HG02610 (cell line): ENCODE data around the gene RAD51B.
"Not testable (repeated sequence)": the region's sequence is repeated elsewhere in the genome, so short reads cannot be mapped to it uniquely, and the experiment has no call there.

Source experiments
- ATAC-seq: cut with Tn5 transposase; IDR thresholded peaks from one replicate; pipeline ENCODE4 v1.9.1; 2021; ENCODE audit warnings: mild to moderate bottlenecking, moderate library complexity; ENCODE audit not compliant: unreplicated experiment

The RAD51B gene

DNA sequence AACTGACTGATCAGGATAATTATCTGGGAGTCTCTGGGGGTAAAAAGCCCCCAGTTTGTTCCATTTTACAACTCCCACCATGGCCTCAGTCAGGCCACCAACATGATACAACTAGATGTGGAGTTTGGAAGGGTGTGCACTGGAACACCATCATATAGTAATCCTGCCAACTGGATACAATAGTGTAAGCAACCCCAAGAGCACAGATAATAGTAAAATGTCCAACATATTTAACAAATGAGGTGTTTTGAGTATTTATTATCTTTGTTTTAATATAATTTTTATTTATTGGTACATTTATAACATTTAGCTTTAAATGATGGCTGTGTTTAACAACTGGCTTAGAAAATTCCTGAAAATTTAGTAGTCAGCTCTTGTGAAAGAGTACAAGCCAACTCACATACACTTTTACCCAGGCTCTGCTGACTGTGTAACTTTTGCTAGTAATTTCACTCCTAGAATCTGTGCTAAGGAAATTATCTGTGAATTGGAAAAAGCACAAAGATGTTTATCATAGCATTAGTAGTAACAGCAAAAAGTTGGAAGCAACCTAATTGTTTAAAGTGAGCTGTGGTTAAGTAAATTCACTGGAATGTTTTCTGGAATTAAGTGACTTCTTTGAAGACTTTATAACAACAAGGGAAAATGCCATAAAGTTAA is 196.8 kb downstream of the RAD51B start:
- ATAC-seq: no peak

DNA sequence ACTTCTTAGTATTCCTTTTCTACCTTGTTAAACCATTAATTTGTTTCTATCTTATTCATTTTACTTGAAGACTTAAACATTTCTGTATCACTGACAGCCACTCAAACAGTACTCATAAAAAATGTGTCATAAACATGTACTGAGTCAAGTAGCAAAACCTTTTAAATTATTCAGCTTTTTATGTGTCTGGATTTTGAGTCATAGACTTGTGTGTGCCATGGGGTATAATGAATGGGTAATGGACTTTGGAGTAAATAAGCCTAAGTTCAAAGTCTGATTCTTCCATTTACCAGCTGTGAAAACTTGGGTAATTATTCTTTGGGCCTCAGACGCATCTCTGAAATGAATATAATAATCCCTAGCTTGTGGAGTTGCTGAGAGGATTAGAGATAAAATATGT is 199.0 kb downstream of the RAD51B start:
- ATAC-seq: no peak

DNA sequence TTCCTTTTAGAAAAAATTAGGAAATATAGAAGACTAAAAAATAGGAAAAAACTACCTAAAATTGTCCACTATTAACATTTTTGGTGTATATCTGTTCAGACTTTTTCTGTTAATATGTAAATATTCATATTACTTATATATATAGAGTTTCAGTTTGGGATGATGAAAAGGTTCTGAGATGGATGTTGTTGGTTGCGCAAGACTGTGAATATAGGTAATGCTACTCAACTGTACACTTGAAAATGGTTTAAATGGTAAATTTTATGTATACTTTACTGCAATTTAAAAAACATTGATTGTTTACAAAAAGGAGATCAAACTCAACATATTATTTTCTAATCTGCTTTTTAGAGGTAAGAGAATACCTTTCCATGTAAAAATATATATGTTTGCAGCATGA is 200.9 kb downstream of the RAD51B start:
- no peak for ATAC-seq

DNA sequence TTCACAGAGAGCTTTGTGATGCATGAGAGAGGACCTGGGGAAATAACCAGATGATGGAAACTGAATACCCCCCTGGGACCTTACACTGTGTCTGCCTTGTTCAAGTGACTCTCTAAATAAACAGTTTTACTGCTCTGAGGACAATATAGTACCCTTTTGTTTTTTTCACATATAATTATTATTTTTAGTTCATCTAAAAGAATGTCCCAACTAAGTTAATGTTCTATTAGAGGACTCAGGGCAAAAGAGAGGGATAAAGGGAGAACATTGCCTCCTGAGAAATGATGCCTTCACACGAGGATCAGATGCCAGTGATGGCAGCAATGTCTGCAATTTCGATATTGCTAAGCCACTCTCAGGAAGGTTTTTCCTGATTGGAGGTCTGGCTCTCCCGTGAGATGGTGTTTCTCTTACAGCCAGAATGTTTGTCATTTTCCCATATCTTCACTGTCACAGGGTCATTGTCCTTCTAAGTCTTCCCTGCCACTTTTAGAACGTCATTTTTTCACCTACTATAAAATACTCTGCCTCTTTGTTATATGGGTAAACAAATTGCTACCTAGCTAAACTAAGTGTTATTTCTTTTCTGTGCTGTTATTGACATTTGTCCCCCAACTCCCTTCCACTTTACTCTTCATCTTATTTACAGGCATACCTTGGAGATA is 201.6 kb downstream of the RAD51B start:
- ATAC-seq: peak; percentile 80

DNA sequence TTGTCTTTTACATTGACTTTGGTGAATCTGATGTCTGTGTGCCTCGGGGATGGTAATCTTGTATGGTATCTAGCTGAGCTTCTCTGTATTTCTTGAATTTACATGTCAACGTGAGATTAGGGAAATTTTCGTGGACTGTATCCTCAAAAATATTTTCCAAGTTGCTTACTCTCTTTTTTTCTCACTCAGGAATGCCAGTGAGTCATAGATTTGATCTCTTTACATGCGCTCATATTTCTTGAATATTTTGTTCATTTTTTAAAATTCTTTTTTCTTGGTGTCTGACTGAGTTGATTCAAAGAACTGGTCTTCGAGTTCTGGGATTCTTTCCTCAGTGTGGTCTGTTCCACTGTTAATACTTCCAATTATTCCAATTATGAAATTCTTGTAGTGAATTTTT is 207.7 kb downstream of the RAD51B start:
- ATAC-seq: no peak

DNA sequence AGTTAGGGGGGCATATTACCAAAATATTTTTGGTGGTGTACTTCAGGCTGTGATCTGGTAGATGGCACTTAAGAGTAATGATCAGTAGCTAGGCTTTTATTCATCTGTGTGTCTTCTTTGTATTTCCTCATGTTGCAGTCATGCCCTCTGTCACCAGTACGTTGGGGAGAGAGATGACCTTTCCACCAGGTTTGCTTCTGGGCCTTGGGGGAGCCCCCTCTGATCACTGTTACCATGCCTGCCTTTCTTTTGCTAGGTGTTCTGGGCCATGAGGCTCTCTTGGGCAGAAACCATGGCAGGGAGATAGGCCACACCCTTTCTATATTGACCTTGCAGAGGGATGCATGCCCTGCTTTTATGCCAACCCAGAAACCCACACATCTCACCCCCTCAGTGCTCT is 208.5 kb downstream of the RAD51B start:
- ATAC-seq: no peak

DNA sequence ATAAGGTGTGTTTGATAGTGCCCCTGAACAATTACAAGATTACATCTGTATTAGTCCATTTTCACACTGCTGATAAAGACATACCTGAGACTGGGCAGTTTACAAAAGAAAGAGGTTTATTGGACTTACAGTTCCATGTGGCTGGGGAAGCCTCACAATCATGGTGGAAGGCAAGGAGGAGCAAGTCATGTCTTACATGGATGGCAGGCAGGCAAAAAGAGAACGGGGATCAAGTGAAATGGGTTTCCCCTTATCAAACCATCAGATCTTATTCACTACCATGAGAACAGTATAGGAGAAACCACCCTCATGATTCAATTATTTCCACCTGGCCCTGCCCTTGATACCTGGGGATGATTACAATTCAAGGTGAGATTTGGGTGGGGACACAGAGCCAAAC is 211.4 kb downstream of the RAD51B start:
- not testable (repeated sequence) for ATAC-seq

DNA sequence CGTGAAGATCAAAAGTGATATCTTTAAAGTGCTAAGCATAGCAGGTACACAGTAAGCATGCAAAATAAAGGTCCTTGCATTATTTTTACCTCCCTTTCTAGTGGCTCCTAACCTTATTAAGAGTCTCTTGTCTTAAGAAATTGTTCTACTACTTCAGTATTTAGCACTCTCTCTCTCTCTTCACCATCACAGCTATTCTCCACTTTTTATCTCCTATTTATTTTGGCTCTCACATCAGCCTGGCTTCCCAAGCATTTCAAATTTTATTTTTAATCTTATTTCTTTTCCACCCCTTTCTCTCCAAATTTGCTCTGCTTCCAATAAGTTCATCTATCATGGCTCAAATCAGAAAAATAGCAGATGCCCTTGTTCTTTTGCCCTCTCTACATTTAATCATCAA is 212.6 kb downstream of the RAD51B start:
- ATAC-seq: no peak

DNA sequence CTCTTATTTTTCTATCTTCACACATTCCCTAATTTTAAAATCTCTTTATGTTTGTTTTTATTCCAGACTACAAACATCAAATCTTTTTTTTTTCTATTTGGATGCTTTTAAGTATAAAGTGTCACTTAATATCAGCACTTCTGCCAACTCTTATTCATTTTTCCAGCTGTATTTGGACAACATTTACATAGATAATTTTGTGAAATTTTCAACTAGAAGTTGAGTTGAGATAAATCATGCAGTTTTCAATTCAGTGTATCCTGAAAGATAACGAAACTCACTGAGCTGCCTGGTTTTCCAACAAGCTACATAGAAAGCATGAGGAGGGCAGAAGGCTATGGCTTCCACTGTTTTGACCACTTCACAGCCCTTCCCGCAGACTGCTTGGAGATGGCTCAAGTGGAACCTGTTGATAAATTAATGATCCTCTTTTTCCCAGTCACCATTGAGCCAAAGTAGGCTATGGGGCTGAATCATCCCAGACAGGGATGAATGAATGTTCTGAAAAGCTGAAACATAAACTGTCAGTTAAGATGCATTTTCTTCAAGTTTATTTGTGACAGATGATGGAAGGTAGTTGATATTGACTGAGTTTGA is 213.9 kb downstream of the RAD51B start:
- ATAC-seq: no peak

DNA sequence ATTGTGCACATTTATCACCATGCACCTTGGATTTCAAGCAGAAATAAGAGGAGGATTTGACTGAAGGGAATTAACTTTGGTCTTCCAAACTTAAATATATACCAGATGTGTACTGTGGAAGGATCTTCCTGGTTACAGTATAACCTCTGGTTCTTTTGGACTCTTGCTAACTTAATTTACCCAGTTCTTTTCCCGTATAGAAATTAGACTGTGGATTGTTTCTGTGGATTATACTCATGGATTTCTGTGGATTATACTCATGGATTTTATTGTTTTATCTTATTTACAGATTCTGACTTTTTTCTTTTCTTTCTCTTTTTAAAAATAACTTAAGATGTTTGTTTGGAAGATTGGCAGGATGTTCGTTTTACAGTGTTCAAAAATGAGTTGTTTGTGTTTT is 215.3 kb downstream of the RAD51B start:
- no peak for ATAC-seq

DNA sequence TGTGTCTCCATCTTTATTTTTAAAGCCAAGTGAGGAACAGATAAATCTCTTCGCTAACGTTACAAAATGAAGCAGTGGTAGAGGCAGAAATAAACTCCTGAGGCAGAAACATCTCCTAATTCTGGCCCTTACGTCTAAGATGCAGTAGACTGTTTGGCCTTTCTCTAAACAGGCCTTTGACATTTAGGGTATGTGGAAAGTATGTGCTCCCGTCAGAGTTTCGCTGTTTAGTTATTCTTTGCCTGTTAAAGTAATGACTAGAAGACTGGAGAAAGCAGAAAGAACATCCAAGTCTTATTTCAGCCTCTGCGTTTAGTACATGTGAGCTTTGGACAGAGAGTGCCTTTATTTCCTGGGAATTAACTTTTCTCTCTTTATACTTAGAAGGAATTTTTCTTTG is 216.6 kb downstream of the RAD51B start:
- ATAC-seq: no peak

DNA sequence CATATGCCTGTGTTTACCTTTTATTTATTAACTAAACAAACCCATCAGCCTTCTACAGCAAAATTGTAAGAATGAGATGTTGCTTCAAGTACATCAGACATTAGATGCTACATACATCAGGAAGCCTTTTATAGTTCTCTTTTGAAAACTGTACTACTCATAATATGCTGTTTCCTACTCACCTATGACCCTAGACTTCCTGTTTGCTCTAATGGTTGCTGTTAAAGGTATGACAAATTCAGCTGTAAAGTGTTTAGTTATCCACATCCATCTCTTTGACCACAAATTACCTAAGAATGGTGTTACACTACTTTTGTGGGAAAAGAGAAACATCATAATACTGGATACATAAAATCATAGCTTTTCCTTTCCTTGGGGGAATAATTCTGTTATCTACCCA is 220.0 kb downstream of the RAD51B start:
- no peak for ATAC-seq

DNA sequence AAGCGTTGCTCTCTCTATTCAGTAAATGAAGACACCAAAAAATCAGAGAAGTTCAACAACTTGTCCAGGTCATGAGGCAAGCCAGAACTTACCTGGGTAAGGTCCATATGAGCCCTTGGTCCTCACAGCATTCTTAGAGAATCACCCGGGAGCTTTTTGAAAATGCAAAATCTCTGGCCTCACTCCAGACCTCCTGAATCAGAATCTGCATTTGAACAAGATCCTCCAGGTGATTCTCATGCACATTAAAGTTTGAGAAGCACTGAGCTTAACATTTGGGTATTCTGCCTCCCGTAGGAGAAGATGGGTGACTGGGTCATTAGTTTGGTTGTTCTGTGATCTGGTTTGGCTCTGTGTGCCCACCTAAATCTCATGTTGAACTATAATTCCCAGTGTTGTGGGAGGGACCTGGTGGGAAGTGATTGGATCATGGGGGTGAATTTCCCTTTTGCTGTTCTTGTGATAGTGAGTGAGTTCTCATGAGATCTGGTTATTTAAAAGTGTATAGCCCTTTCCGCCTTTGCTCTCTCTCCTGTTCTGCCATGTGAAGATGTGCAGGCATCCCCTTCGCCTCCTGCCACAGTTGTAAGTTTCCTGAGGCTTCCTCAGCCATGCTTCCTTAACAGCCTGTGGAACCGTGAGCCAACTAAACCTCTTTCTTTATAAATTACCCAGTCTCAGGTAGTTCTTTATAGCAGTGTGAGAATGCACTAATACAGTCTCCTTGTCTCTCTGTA is 221.2 kb downstream of the RAD51B start:
- no peak for ATAC-seq

DNA sequence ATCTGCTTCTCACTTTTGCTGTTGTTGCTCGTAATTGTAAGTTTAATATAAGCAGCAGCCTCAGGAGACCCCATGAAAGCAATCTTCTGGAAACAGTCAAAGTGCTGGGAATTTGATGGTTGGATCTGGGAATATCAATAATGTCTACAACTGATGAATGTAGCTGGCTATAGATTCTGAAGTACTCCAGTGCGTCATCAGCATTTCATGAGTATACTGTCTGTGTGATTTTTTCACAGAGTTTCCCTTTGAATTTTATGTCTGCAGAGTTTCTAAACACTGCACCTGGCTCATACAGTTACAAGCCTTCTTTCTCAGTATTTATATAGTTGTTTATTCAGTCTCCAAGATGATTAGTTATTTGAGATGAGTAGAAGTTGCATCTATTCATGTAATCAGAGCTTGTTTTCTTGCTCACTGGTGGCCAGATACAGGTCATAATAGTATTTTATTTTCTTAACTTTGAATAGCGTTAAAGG is 222.3 kb downstream of the RAD51B start:
- no peak for ATAC-seq

DNA sequence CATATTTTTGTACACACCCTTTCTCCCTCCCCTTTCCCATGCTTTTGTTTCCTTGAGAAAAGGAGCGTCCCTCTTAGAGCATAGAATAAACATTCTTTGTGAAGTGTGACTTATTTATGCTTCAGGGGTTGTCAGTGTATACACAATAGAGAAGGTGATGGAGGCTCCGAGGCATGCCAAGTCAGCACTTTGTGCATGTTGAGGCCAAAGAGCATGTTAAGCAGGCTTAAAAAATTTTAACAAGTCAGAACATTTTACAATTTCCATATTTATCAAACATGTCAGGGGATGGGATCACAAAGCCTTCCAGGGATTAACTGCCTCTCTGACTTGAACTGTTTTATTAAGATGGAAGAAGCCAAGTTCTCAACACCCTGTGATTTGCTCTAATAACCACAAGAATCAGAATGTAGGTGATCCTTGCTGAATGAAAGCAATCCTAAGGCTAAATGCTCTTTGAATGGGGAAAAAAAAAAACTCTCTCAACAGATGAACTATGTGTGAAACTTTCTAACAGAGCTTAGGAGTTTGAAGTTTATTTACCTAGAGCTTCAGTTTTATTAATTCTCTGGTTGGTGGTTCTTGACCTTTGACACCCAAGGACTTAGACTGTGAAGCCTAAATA is 223.1 kb downstream of the RAD51B start:
- no peak for ATAC-seq

DNA sequence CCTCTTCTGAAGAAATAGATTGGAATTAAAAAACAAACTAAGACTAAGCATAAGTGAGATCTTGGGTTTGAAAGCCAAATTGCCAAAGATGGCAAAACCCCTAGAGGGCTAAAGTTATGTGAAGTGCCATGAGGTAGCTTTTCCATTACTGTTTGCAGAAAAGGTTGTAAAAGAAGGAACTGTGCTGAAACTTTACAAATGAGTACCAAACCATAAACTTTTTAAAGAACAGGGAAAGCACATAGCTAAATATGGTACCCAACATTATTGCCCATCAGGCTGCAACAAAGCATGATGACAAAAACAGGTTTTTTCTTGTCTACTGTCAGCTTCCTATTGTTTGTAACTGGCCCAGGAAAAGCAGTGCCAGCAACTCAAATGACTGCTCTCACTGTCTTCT is 224.2 kb downstream of the RAD51B start:
- ATAC-seq: no peak

DNA sequence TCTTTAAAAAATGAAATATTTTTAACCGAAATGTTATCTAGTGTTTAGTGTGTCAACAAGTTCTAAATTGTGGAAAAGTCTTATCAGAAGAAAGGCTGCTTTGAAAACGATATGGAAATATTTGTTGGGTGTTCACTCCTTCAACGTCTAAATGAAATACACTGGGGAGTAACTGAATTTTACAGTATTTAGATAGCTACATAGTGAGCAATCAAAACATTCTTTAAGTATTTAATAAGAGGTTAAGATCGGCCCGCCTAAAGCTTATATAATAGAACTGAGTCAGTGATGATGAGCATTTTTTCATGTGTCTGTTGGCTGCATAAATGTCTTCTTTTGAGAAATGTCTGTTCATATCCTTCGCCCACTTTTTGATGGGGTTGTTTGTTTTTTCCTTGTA is 228.3 kb downstream of the RAD51B start:
- no peak for ATAC-seq

DNA sequence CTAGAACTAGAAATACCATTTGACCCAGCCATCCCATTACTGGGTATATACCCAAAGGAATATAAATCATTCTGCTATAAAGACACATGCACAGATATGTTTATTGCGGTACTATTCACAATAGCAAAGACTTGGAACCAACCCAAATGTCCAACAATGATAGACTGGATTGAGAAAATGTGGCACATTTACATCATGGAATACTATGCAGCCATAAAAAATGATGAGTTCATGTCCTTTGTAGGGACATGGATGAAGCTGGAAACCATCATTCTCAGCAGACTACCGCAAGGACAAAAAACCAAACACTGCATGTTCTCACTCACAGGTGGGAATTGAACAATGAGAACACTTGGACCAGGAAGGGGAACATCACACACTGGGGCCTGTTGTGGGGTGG is 229.2 kb downstream of the RAD51B start:
- ATAC-seq: not testable (repeated sequence)

DNA sequence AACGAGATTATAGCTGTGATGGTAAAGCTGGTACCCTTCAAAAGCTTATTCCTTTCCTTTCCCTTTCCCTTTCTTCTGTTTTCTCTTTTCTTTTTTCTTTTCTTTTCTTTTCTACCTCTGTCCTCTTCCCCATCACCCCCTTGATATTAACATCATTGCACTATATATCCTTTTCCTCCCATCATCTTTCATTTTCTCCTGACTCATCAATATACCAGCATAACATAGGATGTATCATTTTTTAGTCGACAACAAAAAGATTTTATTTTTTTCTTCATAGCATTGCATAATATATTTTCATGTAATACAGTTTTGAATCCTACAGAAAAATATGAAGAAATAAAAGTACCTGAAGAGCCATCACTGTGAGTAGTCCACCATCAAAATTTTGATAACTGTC is 230.6 kb downstream of the RAD51B start:
- no peak for ATAC-seq

DNA sequence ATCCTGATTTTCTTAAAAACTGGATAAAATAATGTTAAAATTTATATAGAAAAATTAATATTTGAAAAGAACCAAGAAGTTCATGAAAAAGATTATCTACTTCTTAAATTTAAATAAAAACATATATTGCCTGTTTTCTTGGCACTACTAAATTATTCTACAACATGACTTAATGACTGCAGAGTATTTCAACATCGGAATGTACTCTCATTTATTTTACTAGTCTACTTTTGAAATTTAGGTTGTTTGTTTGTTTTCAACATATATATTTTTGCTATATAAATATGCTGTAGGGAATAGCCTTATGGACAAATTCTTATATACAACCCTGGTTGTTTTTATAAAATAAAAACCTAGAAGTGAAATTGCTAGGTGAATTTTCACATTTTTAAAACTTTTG is 231.6 kb downstream of the RAD51B start:
- ATAC-seq: no peak

DNA sequence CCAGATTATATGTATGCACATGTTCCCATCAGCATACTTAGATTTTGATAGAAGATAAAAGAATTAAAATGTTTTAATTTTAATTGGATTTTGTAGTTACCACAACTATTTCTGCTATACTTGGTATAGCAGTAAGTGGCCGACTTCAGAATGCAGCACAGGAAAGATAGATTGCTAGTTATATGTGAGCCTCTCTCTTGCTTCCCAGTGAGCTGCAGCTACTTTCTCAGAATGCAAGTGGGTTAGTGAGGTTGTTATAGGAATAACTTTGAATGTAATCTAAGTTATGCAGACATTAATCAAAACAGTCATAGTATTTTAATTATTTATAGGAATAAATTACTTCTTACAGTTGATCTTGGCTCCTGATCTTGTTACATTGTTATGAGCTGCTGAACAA is 240.6 kb downstream of the RAD51B start:
- ATAC-seq: no peak
